HepG2 (cell line): ENCODE data around the gene TFDP2. TPM values are rescaled to one million over a fixed set of nuclear protein-coding genes. Genes with fewer than 3 reads are reported as not detected.

Experiments
- ATAC-seq: fragments of 200-7000 bp; cut with Tn5 transposase; 3 replicates; pipeline ENCODE4 v1.9.1; 2020; ENCODE audit warnings: mild to moderate bottlenecking, moderate library complexity
- BruUV-seq: library from RNA; stranded (reverse); fragments of 400-500 nt; replicated peaks from 2 replicates; lab custom pipeline; 2021; lab: Mats Ljungman, UMichigan
- CTCF ChIA-PET: fragments of 300-600 bp; formaldehyde crosslinking; extraction: SDS; loops from one replicate; lab custom pipeline; 2021; ENCODE audit warnings: low total read pairs, inconsistent platforms, low intra/inter-chr PET ratio; lab: Yijun Ruan, JAX
- POLR2A ChIA-PET: fragments of 350-600 bp; sonication (Branson Sonifier 250); formaldehyde crosslinking; loops from one replicate; lab custom pipeline; 2020; ENCODE audit warnings: antibody characterized with exemption, inconsistent platforms; lab: Yijun Ruan, JAX
- DNase-seq: peaks from one replicate; pipeline ENCODE4 v3.0.0-alpha.2; 2015; ENCODE audit warnings: low spot score
- FAIRE-seq: peaks from 3 replicates; lab custom pipeline; 2011; peaks lifted over from hg19 to GRCh38; lab: Jason Lieb, UNC
- H2AFZ ChIP-seq: one replicate; pipeline ENCODE4 v1.6.1; 2011; ENCODE audit warnings: low read length, inconsistent platforms
- H3K27ac ChIP-seq: fragments of 300-600 bp; 3 replicates; pipeline ENCODE4 v1.8.0; 2011; ENCODE audit warnings: mixed run types, mild to moderate bottlenecking, mixed read lengths, low read length, inconsistent platforms; ENCODE audit not compliant: insufficient read depth; ENCODE audit errors: extremely low read length
- H3K27me3 ChIP-seq, 2 experiments: fragments of 200-600 bp in 1 of 2; 2 replicates in 1 of 2; 3 replicates in 1 of 2; pipeline versions ENCODE4 v1.6.0 to v1.8.0; 2011; ENCODE audit warnings: low read length in 2 of 2, mild to moderate bottlenecking in 2 of 2, moderate library complexity in 2 of 2, inconsistent platforms in 1 of 2; ENCODE audit not compliant: insufficient read depth in 2 of 2, control insufficient read depth in 1 of 2
- H3K36me3 ChIP-seq, 2 experiments: fragments of 200-600 bp in 1 of 2; replicated peaks in 1 of 2; 2 replicates in 1 of 2; 3 replicates in 1 of 2; pipeline versions ENCODE4 v1.5.1 to v1.8.0; 2011; ENCODE audit warnings: low read length in 2 of 2, inconsistent platforms in 1 of 2; ENCODE audit not compliant: insufficient read depth in 2 of 2, control insufficient read depth in 1 of 2
- H3K4me1 ChIP-seq: 2 replicates; pipeline ENCODE4 v1.5.1; 2012; ENCODE audit warnings: low read length, inconsistent platforms; ENCODE audit not compliant: insufficient read depth
- H3K4me2 ChIP-seq: 2 replicates; pipeline ENCODE4 v1.6.0; 2011; ENCODE audit warnings: low read depth, low read length, inconsistent platforms
- H3K4me3 ChIP-seq, 3 experiments: fragments of 200-600 bp in 1 of 3; sonication (generic), shearing (Covaris generic) in 1 of 3; replicated peaks in 1 of 3; 2 replicates each; pipeline ENCODE4 v1.5.1; 2011 to 2016; ENCODE audit warnings: low read length in 3 of 3, inconsistent platforms in 2 of 3, low read depth in 2 of 3, mild to moderate bottlenecking in 2 of 3, control low read depth in 1 of 3, mixed read lengths in 1 of 3; ENCODE audit not compliant: insufficient read depth in 1 of 3
- H3K79me2 ChIP-seq: one replicate; pipeline ENCODE4 v1.6.1; 2011; ENCODE audit warnings: low read length, inconsistent platforms; ENCODE audit not compliant: insufficient read depth
- H3K9ac ChIP-seq: 2 replicates; pipeline ENCODE4 v1.6.0; 2011; ENCODE audit warnings: mild to moderate bottlenecking, low read depth, low read length, inconsistent platforms; ENCODE audit not compliant: insufficient read depth
- H3K9me3 ChIP-seq: 2 replicates; pipeline ENCODE4 v1.5.1; 2012; ENCODE audit warnings: mild to moderate bottlenecking, low read length
- H4K20me1 ChIP-seq: 2 replicates; pipeline ENCODE4 v1.6.0; 2011; ENCODE audit warnings: inconsistent platforms, mild to moderate bottlenecking, low read length, moderate library complexity; ENCODE audit not compliant: insufficient read depth
- FOXM1 ChIP-seq: sonication (generic); formaldehyde crosslinking; IDR thresholded peaks from 2 replicates; pipeline ENCODE4 v1.5.0; 2020; ENCODE audit warnings: missing genetic modification reagents
- HMG20A ChIP-seq: IDR thresholded peaks from 2 replicates; pipeline ENCODE4 v1.6.1; 2016; ENCODE audit warnings: borderline replicate concordance
- MTA3 ChIP-seq: sonication (generic); formaldehyde crosslinking; IDR thresholded peaks from 2 replicates; pipeline ENCODE4 v1.4.0; 2020; ENCODE audit warnings: missing genetic modification reagents
- SMAD9 ChIP-seq: sonication (generic); formaldehyde crosslinking; IDR thresholded peaks from 2 replicates; pipeline ENCODE4 v1.5.1; 2020; ENCODE audit warnings: mild to moderate bottlenecking, missing genetic modification reagents
- SUZ12 ChIP-seq: fragments of 150-350 bp; IDR thresholded peaks from 2 replicates; pipeline ENCODE4 v1.6.1; 2014; ENCODE audit warnings: low read depth, low read length
- ZNF337 ChIP-seq: sonication (generic); formaldehyde crosslinking; IDR thresholded peaks from 2 replicates; pipeline ENCODE4 v1.5.1; 2020; ENCODE audit warnings: missing genetic modification reagents, low read depth, mild to moderate bottlenecking, borderline replicate concordance
- ZNF879 ChIP-seq: sonication (generic); formaldehyde crosslinking; IDR thresholded peaks from 2 replicates; pipeline ENCODE4 v1.8.1; 2023; ENCODE audit warnings: missing genetic modification reagents
- ZNF883 ChIP-seq: sonication (generic); formaldehyde crosslinking; IDR thresholded peaks from 2 replicates; pipeline ENCODE4 v1.5.1; 2020; ENCODE audit warnings: mild to moderate bottlenecking, missing genetic modification reagents; ENCODE audit errors: not compliant biosample characterization
- WGBS: methylation state at CpG from one replicate; pipeline ENCODE4 v1.1.6; 2017; ENCODE audit warnings: low lambda C conversion rate; 5-methylcytosine and 5-hydroxymethylcytosine counted together
- in situ Hi-C: cut with HindIII; loops from 2 replicates; pipeline ENCODE4 v1.10.0; 2017; ENCODE audit warnings: low pct_unique_long_range_greater_than_20kb; ENCODE audit not compliant: extremely low pct_ligation_motif_present
- intact Hi-C: fragments of 100-400 bp; cut with micrococcal nuclease; formaldehyde crosslinking; loops from one replicate; pipeline ENCODE4 v1.10.0; 2022; ENCODE audit not compliant: unreplicated experiment
- polyA plus RNA-seq, 8 experiments: library from polyadenylated mRNA; depleted of rRNA in 3 of 8; stranded (reverse) in 7 of 8; unstranded in 1 of 8; fragments of >200 nt; fragmentation: Illumina TruSeq in 4 of 8; extraction: Trizol in 4 of 8; gene quantifications; 2 replicates each; pipeline versions ENCODE4 v1.2.1 to v1.2.3, GENCODE V29; 2011 to 2016; ENCODE audit warnings: low read depth in 4 of 8, missing spikeins in 1 of 8, mixed read lengths in 1 of 8; ENCODE audit not compliant: insufficient read depth in 1 of 8
- total RNA-seq, 5 experiments: library from RNA; depleted of rRNA; stranded (reverse); fragments of >200 nt; fragmentation: Illumina TruSeq; extraction: Trizol; gene quantifications; 2 replicates each; pipeline ENCODE4 v1.2.3, GENCODE V29; 2016; ENCODE audit warnings: low read depth in 1 of 5
- TF ChIP-seq, protein P1 (sequence below): sonication (generic); formaldehyde crosslinking; IDR thresholded peaks from 2 replicates; pipeline ENCODE4 v1.9.0; 2021; ENCODE audit warnings: missing genetic modification reagents, mild to moderate bottlenecking, borderline replicate concordance
- TF ChIP-seq, protein P2 (sequence below): sonication (generic); formaldehyde crosslinking; IDR thresholded peaks from 2 replicates; pipeline ENCODE4 v1.4.0; 2020; ENCODE audit warnings: missing genetic modification reagents
- TF ChIP-seq, protein P3 (sequence below): sonication (generic); formaldehyde crosslinking; IDR thresholded peaks from 2 replicates; pipeline ENCODE4 v1.8.0; 2022; ENCODE audit warnings: missing genetic modification reagents, low read depth, mild to moderate bottlenecking, borderline replicate concordance
- TF ChIP-seq, protein P4 (sequence below): sonication (generic); formaldehyde crosslinking; IDR thresholded peaks from 2 replicates; pipeline ENCODE4 v1.5.0; 2020; ENCODE audit warnings: missing genetic modification reagents, mild to moderate bottlenecking, borderline replicate concordance

Gene TFDP2
- total and polyA plus RNA-seq, 2 of the 13 experiments (the other 11 are each of a cell fraction or from before 2014, with no cell fraction given): 17.9 to 37.4 TPM

DNA sequence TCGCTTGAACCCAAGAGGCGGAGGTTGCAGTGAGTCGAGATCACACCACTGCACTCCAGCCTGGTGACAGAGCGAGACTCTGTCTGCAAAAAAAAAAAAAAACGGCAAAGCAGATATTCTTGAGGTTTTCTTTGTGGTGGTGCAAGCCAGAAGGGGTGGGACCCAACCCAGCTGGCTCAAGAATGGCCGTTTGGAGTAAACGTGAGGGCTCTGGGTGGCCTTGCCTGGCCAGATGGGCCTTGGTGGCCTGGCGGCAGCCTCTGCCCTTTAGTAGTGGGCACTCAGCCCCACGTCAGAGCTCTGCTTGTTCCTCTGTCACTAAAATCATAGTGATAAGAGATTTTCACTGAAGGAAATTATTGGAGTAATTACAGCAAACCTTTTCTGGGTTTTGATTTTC, 222.4 kb downstream of the TFDP2 start:
- H3K36me3 ChIP-seq: peaks cover 4 to 13% of the 10 kb centered on the region in 2 experiments; a peak in 1 of 5 replicates
- no peaks in the 10 kb centered on the region for H3K79me2 ChIP-seq
- ATAC-seq: no peak
- no peak overlapping the region for H3K4me2 ChIP-seq
- intact Hi-C loops: no loop called here
- no TSS peak for BruUV-seq
- H3K27me3 ChIP-seq: no peaks in the 10 kb centered on the region
- no peak for FAIRE-seq
- no peak for DNase-seq
- no peak overlapping the region for H3K27ac ChIP-seq
- ChIA-PET POLR2A (no interaction called here), CTCF (no interaction called here)
- H3K9me3 ChIP-seq: no peaks in the 10 kb centered on the region
- no peak overlapping the region for H3K9ac ChIP-seq
- H2AFZ ChIP-seq: no peak overlapping the region
- TF ChIP-seq FOXM1 (CRISPR knock-in tag) (no peak), ZNF337 (CRISPR knock-in tag) (no peak), HMG20A (CRISPR knock-in tag) (no peak), SMAD9 (CRISPR knock-in tag) (no peak), SUZ12 (no peak), MTA3 (CRISPR knock-in tag) (no peak), ZNF883 (CRISPR knock-in tag) (no peak), ZNF879 (CRISPR knock-in tag) (no peak)
- TF ChIP-seq, protein P1, sequence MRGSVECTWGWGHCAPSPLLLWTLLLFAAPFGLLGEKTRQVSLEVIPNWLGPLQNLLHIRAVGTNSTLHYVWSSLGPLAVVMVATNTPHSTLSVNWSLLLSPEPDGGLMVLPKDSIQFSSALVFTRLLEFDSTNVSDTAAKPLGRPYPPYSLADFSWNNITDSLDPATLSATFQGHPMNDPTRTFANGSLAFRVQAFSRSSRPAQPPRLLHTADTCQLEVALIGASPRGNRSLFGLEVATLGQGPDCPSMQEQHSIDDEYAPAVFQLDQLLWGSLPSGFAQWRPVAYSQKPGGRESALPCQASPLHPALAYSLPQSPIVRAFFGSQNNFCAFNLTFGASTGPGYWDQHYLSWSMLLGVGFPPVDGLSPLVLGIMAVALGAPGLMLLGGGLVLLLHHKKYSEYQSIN (CRISPR knock-in tag): no peak
- TF ChIP-seq, protein P2, sequence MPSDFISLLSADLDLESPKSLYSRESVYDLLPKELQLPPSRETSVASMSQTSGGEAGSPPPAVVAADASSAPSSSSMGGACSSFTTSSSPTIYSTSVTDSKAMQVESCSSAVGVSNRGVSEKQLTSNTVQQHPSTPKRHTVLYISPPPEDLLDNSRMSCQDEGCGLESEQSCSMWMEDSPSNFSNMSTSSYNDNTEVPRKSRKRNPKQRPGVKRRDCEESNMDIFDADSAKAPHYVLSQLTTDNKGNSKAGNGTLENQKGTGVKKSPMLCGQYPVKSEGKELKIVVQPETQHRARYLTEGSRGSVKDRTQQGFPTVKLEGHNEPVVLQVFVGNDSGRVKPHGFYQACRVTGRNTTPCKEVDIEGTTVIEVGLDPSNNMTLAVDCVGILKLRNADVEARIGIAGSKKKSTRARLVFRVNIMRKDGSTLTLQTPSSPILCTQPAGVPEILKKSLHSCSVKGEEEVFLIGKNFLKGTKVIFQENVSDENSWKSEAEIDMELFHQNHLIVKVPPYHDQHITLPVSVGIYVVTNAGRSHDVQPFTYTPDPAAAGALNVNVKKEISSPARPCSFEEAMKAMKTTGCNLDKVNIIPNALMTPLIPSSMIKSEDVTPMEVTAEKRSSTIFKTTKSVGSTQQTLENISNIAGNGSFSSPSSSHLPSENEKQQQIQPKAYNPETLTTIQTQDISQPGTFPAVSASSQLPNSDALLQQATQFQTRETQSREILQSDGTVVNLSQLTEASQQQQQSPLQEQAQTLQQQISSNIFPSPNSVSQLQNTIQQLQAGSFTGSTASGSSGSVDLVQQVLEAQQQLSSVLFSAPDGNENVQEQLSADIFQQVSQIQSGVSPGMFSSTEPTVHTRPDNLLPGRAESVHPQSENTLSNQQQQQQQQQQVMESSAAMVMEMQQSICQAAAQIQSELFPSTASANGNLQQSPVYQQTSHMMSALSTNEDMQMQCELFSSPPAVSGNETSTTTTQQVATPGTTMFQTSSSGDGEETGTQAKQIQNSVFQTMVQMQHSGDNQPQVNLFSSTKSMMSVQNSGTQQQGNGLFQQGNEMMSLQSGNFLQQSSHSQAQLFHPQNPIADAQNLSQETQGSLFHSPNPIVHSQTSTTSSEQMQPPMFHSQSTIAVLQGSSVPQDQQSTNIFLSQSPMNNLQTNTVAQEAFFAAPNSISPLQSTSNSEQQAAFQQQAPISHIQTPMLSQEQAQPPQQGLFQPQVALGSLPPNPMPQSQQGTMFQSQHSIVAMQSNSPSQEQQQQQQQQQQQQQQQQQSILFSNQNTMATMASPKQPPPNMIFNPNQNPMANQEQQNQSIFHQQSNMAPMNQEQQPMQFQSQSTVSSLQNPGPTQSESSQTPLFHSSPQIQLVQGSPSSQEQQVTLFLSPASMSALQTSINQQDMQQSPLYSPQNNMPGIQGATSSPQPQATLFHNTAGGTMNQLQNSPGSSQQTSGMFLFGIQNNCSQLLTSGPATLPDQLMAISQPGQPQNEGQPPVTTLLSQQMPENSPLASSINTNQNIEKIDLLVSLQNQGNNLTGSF (CRISPR knock-in tag): no peak
- TF ChIP-seq, protein P3, sequence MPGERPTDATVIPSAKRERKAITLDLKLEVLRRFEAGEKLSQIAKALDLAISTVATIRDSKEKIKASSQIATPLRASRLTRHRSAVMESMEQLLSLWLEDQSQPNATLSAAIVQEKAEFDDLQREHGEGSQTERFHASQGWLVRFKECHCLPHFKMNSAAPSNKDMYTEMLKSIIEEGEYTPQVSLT: no peak
- TF ChIP-seq, protein P4, sequence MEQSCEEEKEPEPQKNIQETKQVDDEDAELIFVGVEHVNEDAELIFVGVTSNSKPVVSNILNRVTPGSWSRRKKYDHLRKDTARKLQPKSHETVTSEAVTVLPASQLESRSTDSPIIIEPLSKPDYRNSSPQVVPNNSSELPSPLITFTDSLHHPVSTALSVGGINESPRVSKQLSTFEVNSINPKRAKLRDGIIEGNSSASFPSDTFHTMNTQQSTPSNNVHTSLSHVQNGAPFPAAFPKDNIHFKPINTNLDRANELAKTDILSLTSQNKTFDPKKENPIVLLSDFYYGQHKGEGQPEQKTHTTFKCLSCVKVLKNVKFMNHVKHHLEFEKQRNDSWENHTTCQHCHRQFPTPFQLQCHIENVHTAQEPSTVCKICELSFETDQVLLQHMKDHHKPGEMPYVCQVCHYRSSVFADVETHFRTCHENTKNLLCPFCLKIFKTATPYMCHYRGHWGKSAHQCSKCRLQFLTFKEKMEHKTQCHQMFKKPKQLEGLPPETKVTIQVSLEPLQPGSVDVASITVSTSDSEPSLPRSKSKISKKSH (CRISPR knock-in tag): no peak
- TF ChIP-seq, all 625 proteins: peak for 0
- Histone ChIP-seq H3K4me1 (no peaks in the 10 kb centered on the region), H4K20me1 (no peaks in the 10 kb centered on the region), H3K4me3 (no peak overlapping the region)
- in situ Hi-C loops: no loop called here
- 94% methylated on average over 9 of the region's 9 CpGs for WGBS
